GM23338 (cell line): ENCODE data around the gene TMEM255B. TPM values are rescaled to one million over a fixed set of nuclear protein-coding genes. Genes with fewer than 3 reads are reported as not detected.

Source experiments
- ATAC-seq: fragments of 200-7000 bp; cut with Tn5 transposase; 3 replicates; pipeline ENCODE4 v1.9.1; 2020
- DNase-seq: peaks from one replicate; pipeline ENCODE4 v3.0.0-alpha.2; 2015; ENCODE audit warnings: low spot score
- H2AFZ ChIP-seq: fragments of 200-600 bp; sonication (generic); 2 replicates; pipeline ENCODE4 v1.8.0; 2016; ENCODE audit warnings: antibody characterized with exemption, mild to moderate bottlenecking, moderate library complexity
- H3F3A ChIP-seq: fragments of 200-600 bp; sonication (generic); replicated peaks from 2 replicates; pipeline ENCODE4 v1.8.0; 2017; ENCODE audit warnings: antibody characterized with exemption, mixed run types, low read depth
- H3K27ac ChIP-seq: fragments of 200-600 bp; sonication (generic); 2 replicates; pipeline ENCODE4 v1.6.1; 2016; ENCODE audit warnings: low read depth
- H3K27me3 ChIP-seq: fragments of 200-600 bp; sonication (generic); 2 replicates; pipeline ENCODE4 v1.8.0; 2016; ENCODE audit warnings: mild to moderate bottlenecking, mixed run types, moderate library complexity; ENCODE audit not compliant: insufficient read depth
- H3K36me3 ChIP-seq: fragments of 200-600 bp; sonication (generic); 2 replicates; pipeline ENCODE4 v1.8.0; 2016; ENCODE audit warnings: mild to moderate bottlenecking; ENCODE audit not compliant: insufficient read depth
- H3K4me1 ChIP-seq: fragments of 200-600 bp; sonication (generic); 2 replicates; pipeline ENCODE4 v1.8.0; 2016; ENCODE audit warnings: mild to moderate bottlenecking, moderate library complexity; ENCODE audit not compliant: insufficient read depth
- H3K4me2 ChIP-seq: fragments of 200-600 bp; sonication (generic); 2 replicates; pipeline ENCODE4 v1.7.1; 2017; ENCODE audit warnings: mixed run types
- H3K4me3 ChIP-seq: fragments of 200-600 bp; sonication (generic); 2 replicates; pipeline ENCODE4 v1.6.1; 2016; ENCODE audit warnings: mixed run types
- H3K79me2 ChIP-seq: fragments of 200-600 bp; sonication (generic); replicated peaks from 2 replicates; pipeline ENCODE4 v1.8.0; 2017; ENCODE audit warnings: mild to moderate bottlenecking; ENCODE audit not compliant: insufficient read depth
- H3K9me2 ChIP-seq: fragments of 200-600 bp; sonication (generic); 2 replicates; pipeline ENCODE4 v1.8.0; 2017; ENCODE audit not compliant: insufficient read depth
- H4K20me1 ChIP-seq: fragments of 200-600 bp; sonication (generic); replicated peaks from 2 replicates; pipeline ENCODE4 v1.8.0; 2017; ENCODE audit warnings: mild to moderate bottlenecking; ENCODE audit not compliant: insufficient read depth
- H3K27ac Mint-ChIP-seq: 2 replicates; pipeline ENCODE4 v1.8.0; 2020; ENCODE audit warnings: inconsistent platforms, mild to moderate bottlenecking, moderate library complexity, mixed read lengths
- H3K27me3 Mint-ChIP-seq: 3 replicates; pipeline ENCODE4 v1.8.0; 2022; ENCODE audit warnings: low read depth, mild to moderate bottlenecking, moderate library complexity, mixed read lengths, inconsistent platforms; ENCODE audit not compliant: insufficient read depth, poor library complexity
- H3K36me3 Mint-ChIP-seq: 3 replicates; pipeline ENCODE4 v1.8.0; 2021; ENCODE audit warnings: low read depth, mild to moderate bottlenecking, inconsistent platforms, moderate library complexity, mixed read lengths
- H3K4me1 Mint-ChIP-seq: 3 replicates; pipeline ENCODE4 v1.8.0; 2020; ENCODE audit warnings: mild to moderate bottlenecking, inconsistent platforms, mixed read lengths
- H3K4me3 Mint-ChIP-seq: 3 replicates; pipeline ENCODE4 v1.8.0; 2021; ENCODE audit warnings: moderate library complexity, mild to moderate bottlenecking, inconsistent platforms, mixed read lengths
- H3K9me3 Mint-ChIP-seq: 3 replicates; pipeline ENCODE4 v1.8.0; 2020; ENCODE audit warnings: moderate library complexity, mild to moderate bottlenecking, inconsistent platforms, mixed read lengths
- CTCF ChIP-seq, 2 experiments: fragments of 200-600 bp in 1 of 2; sonication (generic) in 1 of 2; conservative IDR thresholded peaks; 2 replicates each; pipeline versions ENCODE4 v1.5.1 to v1.6.1; 2016 to 2017; ENCODE audit warnings: antibody characterized with exemption in 2 of 2, low read depth in 2 of 2, mild to moderate bottlenecking in 2 of 2, moderate library complexity in 1 of 2
- EZH2phosphoT487 ChIP-seq: fragments of 200-600 bp; sonication (generic); IDR thresholded peaks from one replicate; pipeline ENCODE4 v1.8.1; 2018; ENCODE audit warnings: antibody characterized with exemption; ENCODE audit not compliant: unreplicated experiment
- JUNB ChIP-seq: IDR thresholded peaks from one replicate; pipeline ENCODE4 v1.6.1; 2016; ENCODE audit warnings: antibody characterized with exemption; ENCODE audit not compliant: unreplicated experiment
- NANOG ChIP-seq: IDR thresholded peaks from 2 replicates; pipeline ENCODE4 v1.6.1; 2016; ENCODE audit warnings: antibody characterized with exemption, borderline replicate concordance
- STAT1 ChIP-seq: IDR thresholded peaks from one replicate; pipeline ENCODE4 v1.6.1; 2016; ENCODE audit warnings: antibody characterized with exemption; ENCODE audit not compliant: unreplicated experiment
- ZNF114 ChIP-seq: fragments of 250-450 bp; sonication (Bioruptor Pico); IDR thresholded peaks from 2 replicates; pipeline ENCODE4 v1.5.0; 2020; ENCODE audit warnings: mild to moderate bottlenecking, moderate library complexity
- ZNF331 ChIP-seq: fragments of 250-450 bp; sonication (Bioruptor Pico); IDR thresholded peaks from 2 replicates; pipeline ENCODE4 v1.5.0; 2020; ENCODE audit warnings: low read depth, mild to moderate bottlenecking, moderate library complexity
- polyA plus RNA-seq: library from polyadenylated mRNA; unstranded; fragments of >200 nt; fragmentation: Nextera tagmentation; extraction: Ambion mirVana; gene quantifications from 2 replicates; pipeline ENCODE4 v1.2.1, GENCODE V29; 2016
- total RNA-seq: library from RNA; depleted of rRNA; stranded (reverse); fragments of >200 nt; shearing (Covaris generic); gene quantifications from 2 replicates; pipeline ENCODE4 v1.2.3, GENCODE V29; 2014
- TF ChIP-seq, protein P1 (sequence below): IDR thresholded peaks from one replicate; pipeline ENCODE4 v1.6.1; 2018; ENCODE audit warnings: antibody characterized with exemption; ENCODE audit not compliant: unreplicated experiment
- TF ChIP-seq, protein P2 (sequence below): fragments of 250-450 bp; sonication (Bioruptor Pico); IDR thresholded peaks from 2 replicates; pipeline ENCODE4 v1.5.0; 2020; ENCODE audit warnings: mild to moderate bottlenecking, moderate library complexity

The TMEM255B gene
- total and polyA plus RNA-seq, 2 experiments from 2014 or later = 0.69 to 4.4 TPM

- Histone ChIP-seq H3K36me3 (no peaks in the 10 kb centered on the region), H3K4me1 (no peaks in the 10 kb centered on the region), H2AFZ (no peak overlapping the region), H3K4me2 (no peak overlapping the region), H4K20me1 (no peaks in the 10 kb centered on the region), H3K27me3 (no peaks in the 10 kb centered on the region), H3F3A (no peaks in the 10 kb centered on the region), H3K79me2 (no peaks in the 10 kb centered on the region), H3K9me2 (no peaks in the 10 kb centered on the region), H3K4me3 (no peak overlapping the region), H3K27ac (no peak overlapping the region)
- H3K4me1 Mint-ChIP-seq = peaks cover 6% of the 10 kb centered on the region
- ATAC-seq (no peak), DNase-seq (no peak)
- no peak overlapping the region for H3K27ac Mint-ChIP-seq
- TF ChIP-seq JUNB (no peak), ZNF331 (no peak), STAT1 (no peak)
- H3K9me3 Mint-ChIP-seq = no peaks in the 10 kb centered on the region
- H3K4me3 Mint-ChIP-seq = no peak overlapping the region
- H3K27me3 Mint-ChIP-seq = peaks cover 1% of the 10 kb centered on the region
- H3K36me3 Mint-ChIP-seq = no peaks in the 10 kb centered on the region
Measured at GRCh38 chr13:113842336-113843062, 83.5 kb downstream of the TMEM255B start.

DNA sequence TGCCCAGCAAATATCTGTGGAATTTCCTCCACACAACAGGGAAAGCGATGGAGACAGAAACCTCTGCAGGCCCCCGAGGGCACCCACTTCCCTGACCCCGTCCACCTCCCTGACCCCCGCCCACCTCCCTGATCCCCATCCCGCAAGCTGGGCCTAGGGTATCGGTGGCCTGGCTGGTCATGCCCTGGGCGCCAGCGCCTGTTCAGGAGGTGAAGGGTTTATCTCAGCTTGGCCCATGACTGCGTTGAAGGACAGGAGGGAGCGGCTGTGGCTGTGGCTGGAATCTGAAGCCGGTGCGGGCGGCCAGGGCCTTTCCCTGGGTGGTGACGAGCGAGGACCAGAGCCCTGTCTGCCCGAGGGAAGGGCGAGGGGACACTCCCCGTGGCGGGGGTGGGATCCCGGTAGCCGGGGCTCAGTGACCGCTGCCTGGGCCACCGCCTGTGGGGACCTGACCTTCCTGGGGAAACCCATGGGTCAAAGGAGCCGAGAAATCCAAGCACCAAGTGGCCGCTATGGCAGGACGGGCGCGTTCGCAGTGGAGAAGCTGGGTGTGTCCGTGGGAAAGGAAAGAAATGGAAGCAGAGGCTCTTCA is 84.1 kb downstream of the TMEM255B start:
- ATAC-seq (no peak), DNase-seq (no peak)
- Histone ChIP-seq H3K4me3 (no peak overlapping the region), H4K20me1 (no peaks in the 10 kb centered on the region), H3K79me2 (no peaks in the 10 kb centered on the region; the same call in 1 of the 2 replicates), H3K27me3 (no peaks in the 10 kb centered on the region), H3F3A (no peaks in the 10 kb centered on the region), H3K4me1 (no peaks in the 10 kb centered on the region), H3K4me2 (no peak overlapping the region), H3K27ac (no peak overlapping the region), H3K9me2 (no peaks in the 10 kb centered on the region), H2AFZ (no peak overlapping the region), H3K36me3 (no peaks in the 10 kb centered on the region)
- H3K27ac Mint-ChIP-seq = no peak overlapping the region; the same call in 1 of the 2 replicates
- no peaks in the 10 kb centered on the region for H3K36me3 Mint-ChIP-seq
- H3K9me3 Mint-ChIP-seq = no peaks in the 10 kb centered on the region
- H3K4me1 Mint-ChIP-seq = peaks cover 3% of the 10 kb centered on the region; the same call in 2 of the 3 replicates
- H3K4me3 Mint-ChIP-seq = no peak overlapping the region
- H3K27me3 Mint-ChIP-seq = no peaks in the 10 kb centered on the region
- TF ChIP-seq NANOG = no peak
- TF ChIP-seq CTCF (conservative IDR thresholded peaks at IDR 0.05; ENCODE audit: low read depth in 2 of 2) = no peak
- no peak for TF ChIP-seq ZNF114 (CRISPR knock-in tag)
- TF ChIP-seq, protein P1, sequence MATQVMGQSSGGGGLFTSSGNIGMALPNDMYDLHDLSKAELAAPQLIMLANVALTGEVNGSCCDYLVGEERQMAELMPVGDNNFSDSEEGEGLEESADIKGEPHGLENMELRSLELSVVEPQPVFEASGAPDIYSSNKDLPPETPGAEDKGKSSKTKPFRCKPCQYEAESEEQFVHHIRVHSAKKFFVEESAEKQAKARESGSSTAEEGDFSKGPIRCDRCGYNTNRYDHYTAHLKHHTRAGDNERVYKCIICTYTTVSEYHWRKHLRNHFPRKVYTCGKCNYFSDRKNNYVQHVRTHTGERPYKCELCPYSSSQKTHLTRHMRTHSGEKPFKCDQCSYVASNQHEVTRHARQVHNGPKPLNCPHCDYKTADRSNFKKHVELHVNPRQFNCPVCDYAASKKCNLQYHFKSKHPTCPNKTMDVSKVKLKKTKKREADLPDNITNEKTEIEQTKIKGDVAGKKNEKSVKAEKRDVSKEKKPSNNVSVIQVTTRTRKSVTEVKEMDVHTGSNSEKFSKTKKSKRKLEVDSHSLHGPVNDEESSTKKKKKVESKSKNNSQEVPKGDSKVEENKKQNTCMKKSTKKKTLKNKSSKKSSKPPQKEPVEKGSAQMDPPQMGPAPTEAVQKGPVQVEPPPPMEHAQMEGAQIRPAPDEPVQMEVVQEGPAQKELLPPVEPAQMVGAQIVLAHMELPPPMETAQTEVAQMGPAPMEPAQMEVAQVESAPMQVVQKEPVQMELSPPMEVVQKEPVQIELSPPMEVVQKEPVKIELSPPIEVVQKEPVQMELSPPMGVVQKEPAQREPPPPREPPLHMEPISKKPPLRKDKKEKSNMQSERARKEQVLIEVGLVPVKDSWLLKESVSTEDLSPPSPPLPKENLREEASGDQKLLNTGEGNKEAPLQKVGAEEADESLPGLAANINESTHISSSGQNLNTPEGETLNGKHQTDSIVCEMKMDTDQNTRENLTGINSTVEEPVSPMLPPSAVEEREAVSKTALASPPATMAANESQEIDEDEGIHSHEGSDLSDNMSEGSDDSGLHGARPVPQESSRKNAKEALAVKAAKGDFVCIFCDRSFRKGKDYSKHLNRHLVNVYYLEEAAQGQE = no peak
- TF ChIP-seq, protein P2, sequence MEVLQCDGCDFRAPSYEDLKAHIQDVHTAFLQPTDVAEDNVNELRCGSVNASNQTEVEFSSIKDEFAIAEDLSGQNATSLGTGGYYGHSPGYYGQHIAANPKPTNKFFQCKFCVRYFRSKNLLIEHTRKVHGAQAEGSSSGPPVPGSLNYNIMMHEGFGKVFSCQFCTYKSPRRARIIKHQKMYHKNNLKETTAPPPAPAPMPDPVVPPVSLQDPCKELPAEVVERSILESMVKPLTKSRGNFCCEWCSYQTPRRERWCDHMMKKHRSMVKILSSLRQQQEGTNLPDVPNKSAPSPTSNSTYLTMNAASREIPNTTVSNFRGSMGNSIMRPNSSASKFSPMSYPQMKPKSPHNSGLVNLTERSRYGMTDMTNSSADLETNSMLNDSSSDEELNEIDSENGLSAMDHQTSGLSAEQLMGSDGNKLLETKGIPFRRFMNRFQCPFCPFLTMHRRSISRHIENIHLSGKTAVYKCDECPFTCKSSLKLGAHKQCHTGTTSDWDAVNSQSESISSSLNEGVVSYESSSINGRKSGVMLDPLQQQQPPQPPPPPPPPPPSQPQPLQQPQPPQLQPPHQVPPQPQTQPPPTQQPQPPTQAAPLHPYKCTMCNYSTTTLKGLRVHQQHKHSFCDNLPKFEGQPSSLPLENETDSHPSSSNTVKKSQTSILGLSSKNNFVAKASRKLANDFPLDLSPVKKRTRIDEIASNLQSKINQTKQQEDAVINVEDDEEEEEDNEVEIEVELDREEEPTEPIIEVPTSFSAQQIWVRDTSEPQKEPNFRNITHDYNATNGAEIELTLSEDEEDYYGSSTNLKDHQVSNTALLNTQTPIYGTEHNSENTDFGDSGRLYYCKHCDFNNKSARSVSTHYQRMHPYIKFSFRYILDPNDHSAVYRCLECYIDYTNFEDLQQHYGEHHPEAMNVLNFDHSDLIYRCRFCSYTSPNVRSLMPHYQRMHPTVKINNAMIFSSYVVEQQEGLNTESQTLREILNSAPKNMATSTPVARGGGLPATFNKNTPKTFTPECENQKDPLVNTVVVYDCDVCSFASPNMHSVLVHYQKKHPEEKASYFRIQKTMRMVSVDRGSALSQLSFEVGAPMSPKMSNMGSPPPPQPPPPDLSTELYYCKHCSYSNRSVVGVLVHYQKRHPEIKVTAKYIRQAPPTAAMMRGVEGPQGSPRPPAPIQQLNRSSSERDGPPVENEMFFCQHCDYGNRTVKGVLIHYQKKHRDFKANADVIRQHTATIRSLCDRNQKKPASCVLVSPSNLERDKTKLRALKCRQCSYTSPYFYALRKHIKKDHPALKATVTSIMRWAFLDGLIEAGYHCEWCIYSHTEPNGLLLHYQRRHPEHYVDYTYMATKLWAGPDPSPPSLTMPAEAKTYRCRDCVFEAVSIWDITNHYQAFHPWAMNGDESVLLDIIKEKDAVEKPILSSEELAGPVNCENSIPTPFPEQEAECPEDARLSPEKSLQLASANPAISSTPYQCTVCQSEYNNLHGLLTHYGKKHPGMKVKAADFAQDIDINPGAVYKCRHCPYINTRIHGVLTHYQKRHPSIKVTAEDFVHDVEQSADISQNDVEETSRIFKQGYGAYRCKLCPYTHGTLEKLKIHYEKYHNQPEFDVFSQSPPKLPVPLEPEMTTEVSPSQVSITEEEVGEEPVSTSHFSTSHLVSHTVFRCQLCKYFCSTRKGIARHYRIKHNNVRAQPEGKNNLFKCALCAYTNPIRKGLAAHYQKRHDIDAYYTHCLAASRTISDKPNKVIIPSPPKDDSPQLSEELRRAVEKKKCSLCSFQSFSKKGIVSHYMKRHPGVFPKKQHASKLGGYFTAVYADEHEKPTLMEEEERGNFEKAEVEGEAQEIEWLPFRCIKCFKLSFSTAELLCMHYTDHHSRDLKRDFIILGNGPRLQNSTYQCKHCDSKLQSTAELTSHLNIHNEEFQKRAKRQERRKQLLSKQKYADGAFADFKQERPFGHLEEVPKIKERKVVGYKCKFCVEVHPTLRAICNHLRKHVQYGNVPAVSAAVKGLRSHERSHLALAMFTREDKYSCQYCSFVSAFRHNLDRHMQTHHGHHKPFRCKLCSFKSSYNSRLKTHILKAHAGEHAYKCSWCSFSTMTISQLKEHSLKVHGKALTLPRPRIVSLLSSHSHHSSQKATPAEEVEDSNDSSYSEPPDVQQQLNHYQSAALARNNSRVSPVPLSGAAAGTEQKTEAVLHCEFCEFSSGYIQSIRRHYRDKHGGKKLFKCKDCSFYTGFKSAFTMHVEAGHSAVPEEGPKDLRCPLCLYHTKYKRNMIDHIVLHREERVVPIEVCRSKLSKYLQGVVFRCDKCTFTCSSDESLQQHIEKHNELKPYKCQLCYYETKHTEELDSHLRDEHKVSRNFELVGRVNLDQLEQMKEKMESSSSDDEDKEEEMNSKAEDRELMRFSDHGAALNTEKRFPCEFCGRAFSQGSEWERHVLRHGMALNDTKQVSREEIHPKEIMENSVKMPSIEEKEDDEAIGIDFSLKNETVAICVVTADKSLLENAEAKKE (CRISPR knock-in tag) = no peak
- TF ChIP-seq EZH2phosphoT487 = no peak
- no peak for TF ChIP-seq JUNB
